Measurements from ENCODE around the gene MYOCOS. TPM values are rescaled to one million over a fixed set of nuclear protein-coding genes. Genes with fewer than 3 reads are reported as not detected.

MYOCOS gene
- total RNA-seq, 2 donors from 2014 or later: not detected

DNA sequence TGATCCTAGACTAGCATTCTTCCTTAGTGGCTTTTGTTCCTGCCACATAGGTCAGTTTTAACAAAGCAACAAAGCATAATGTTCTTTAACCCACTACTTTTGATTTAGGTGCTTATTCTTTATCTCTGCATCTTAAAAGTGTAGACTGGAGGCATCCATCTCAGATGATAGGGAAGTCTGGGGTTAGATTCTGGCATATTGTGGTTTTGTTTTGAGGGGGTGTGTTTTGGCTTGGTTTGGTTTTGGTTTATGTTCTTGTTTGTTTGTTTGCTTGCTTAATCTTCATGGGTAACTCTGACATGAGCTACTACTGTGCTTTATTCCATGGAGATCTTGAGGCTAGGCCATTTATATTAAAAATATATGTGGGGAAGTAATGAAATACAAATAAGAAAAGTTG lies 40.3 kb upstream of the MYOCOS start:
- peaks cover 85% of the 10 kb centered on the region for H3K36me3 ChIP-seq (ENCODE audit: control insufficient read depth, insufficient read depth, low read length)
- DNase-seq: no peak
- no peaks in the 10 kb centered on the region for H3K9me3 ChIP-seq (ENCODE audit: control insufficient read depth, low read length)
- Mint-ChIP-seq H3K36me3 (ENCODE audit: low read depth) (peaks cover 67% of the 10 kb centered on the region), H3K9me3 (no peaks in the 10 kb centered on the region), H3K27me3 (ENCODE audit: insufficient read depth) (no peaks in the 10 kb centered on the region), H3K4me3 (no peak overlapping the region), H3K27ac (no peak overlapping the region), H3K4me1 (no peaks in the 10 kb centered on the region)
- TF ChIP-seq, protein P1, sequence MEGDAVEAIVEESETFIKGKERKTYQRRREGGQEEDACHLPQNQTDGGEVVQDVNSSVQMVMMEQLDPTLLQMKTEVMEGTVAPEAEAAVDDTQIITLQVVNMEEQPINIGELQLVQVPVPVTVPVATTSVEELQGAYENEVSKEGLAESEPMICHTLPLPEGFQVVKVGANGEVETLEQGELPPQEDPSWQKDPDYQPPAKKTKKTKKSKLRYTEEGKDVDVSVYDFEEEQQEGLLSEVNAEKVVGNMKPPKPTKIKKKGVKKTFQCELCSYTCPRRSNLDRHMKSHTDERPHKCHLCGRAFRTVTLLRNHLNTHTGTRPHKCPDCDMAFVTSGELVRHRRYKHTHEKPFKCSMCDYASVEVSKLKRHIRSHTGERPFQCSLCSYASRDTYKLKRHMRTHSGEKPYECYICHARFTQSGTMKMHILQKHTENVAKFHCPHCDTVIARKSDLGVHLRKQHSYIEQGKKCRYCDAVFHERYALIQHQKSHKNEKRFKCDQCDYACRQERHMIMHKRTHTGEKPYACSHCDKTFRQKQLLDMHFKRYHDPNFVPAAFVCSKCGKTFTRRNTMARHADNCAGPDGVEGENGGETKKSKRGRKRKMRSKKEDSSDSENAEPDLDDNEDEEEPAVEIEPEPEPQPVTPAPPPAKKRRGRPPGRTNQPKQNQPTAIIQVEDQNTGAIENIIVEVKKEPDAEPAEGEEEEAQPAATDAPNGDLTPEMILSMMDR (conservative IDR thresholded peaks at IDR 0.05): no peak
- H3K4me3 ChIP-seq (ENCODE audit: low read length): no peak overlapping the region
- H3K27ac ChIP-seq (ENCODE audit: low read depth, low read length): no peak overlapping the region
- H3K4me1 ChIP-seq (ENCODE audit: control insufficient read depth, insufficient read depth, low read length): no peaks in the 10 kb centered on the region
- no peaks in the 10 kb centered on the region for H3K27me3 ChIP-seq (ENCODE audit: control insufficient read depth, insufficient read depth, low read length, poor library complexity, severe bottlenecking)
- no peak overlapping the region for H3K9ac ChIP-seq (ENCODE audit: extremely low read depth, low read length, poor library complexity, severe bottlenecking)

DNA sequence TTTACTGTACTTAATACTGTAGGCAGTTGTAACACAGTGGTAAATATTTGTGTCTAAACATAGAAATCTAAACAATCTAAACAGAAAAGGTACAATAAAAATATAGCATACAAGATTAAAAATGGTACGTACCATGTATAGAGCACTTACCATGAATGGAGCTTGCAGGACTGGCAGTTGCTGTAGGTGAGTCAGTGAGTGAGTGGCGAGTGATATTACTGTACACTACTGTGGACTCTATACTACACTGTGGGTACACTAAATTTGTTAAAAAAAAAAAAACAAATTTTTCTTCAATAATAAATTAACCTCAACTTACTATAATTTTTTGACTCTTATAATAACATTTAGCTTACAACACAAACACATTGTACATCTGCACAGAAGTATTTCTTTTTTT lies 39.5 kb upstream of the MYOCOS start:
- TF ChIP-seq, protein P1 (conservative IDR thresholded peaks at IDR 0.05): no peak
- no peaks in the 10 kb centered on the region for H3K4me1 Mint-ChIP-seq
- peaks cover 85% of the 10 kb centered on the region for H3K36me3 ChIP-seq (ENCODE audit: control insufficient read depth, insufficient read depth, low read length)
- no peak overlapping the region for H3K9ac ChIP-seq (ENCODE audit: extremely low read depth, low read length, poor library complexity, severe bottlenecking)
- DNase-seq: no peak
- WGBS, 2 experiments (ENCODE audit: insufficient coverage in 1 of 2, insufficient read length in 1 of 2): 96 to 100% methylated on average over 1 to 2 of the region's 2 CpGs
- H3K27ac ChIP-seq (ENCODE audit: low read depth, low read length): no peak overlapping the region
- H3K27ac Mint-ChIP-seq: no peak overlapping the region
- H3K4me1 ChIP-seq (ENCODE audit: control insufficient read depth, insufficient read depth, low read length): no peaks in the 10 kb centered on the region
- no peaks in the 10 kb centered on the region for H3K9me3 ChIP-seq (ENCODE audit: control insufficient read depth, low read length)
- no peaks in the 10 kb centered on the region for H3K27me3 ChIP-seq (ENCODE audit: control insufficient read depth, insufficient read depth, low read length, poor library complexity, severe bottlenecking)
- H3K9me3 Mint-ChIP-seq: no peaks in the 10 kb centered on the region
- H3K36me3 Mint-ChIP-seq (ENCODE audit: low read depth): peaks cover 66% of the 10 kb centered on the region
- no peak overlapping the region for H3K4me3 ChIP-seq (ENCODE audit: low read length)
- no peak overlapping the region for H3K4me3 Mint-ChIP-seq
- H3K27me3 Mint-ChIP-seq (ENCODE audit: insufficient read depth): no peaks in the 10 kb centered on the region

DNA sequence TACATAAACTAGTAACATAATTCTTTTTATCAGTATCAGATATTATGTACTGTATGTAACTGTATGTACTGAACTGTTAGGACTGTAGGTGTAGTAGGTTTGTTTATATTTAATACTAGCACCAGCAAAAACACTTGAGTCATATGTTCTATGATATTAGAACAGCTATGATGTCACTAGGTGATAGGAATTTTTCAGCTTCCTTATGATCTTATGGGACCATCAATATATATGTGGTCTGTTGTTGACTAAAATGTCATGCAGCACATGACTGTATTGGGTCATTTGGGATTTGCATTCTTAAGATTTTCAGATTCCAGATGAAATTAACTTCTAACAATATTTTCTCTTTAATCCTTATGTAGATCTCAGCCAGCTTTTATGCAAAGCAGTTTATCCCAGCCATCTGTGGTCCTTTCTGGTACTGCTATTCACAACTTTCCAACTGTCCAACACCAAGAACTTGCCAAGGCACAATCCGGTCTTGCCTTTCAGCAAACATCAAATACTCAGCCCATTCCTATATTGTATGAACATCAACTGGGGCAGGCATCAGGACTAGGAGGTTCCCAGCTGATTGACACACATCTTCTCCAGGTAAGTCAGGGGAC lies 38.3 kb upstream of the MYOCOS start:
- TF ChIP-seq, protein P1 (conservative IDR thresholded peaks at IDR 0.05): no peak
- H3K4me1 Mint-ChIP-seq: no peaks in the 10 kb centered on the region
- no peaks in the 10 kb centered on the region for H3K27me3 Mint-ChIP-seq (ENCODE audit: insufficient read depth)
- DNase-seq: no peak
- H3K27me3 ChIP-seq (ENCODE audit: control insufficient read depth, insufficient read depth, low read length, poor library complexity, severe bottlenecking): no peaks in the 10 kb centered on the region
- H3K4me3 Mint-ChIP-seq: no peak overlapping the region
- no peak overlapping the region for H3K4me3 ChIP-seq (ENCODE audit: low read length)
- no peaks in the 10 kb centered on the region for H3K9me3 ChIP-seq (ENCODE audit: control insufficient read depth, low read length)
- no peak overlapping the region for H3K9ac ChIP-seq (ENCODE audit: extremely low read depth, low read length, poor library complexity, severe bottlenecking)
- H3K27ac Mint-ChIP-seq: no peak overlapping the region
- H3K36me3 Mint-ChIP-seq (ENCODE audit: low read depth): peaks cover 64% of the 10 kb centered on the region
- H3K4me1 ChIP-seq (ENCODE audit: control insufficient read depth, insufficient read depth, low read length): no peaks in the 10 kb centered on the region
- peaks cover 86% of the 10 kb centered on the region for H3K36me3 ChIP-seq (ENCODE audit: control insufficient read depth, insufficient read depth, low read length)
- no peak overlapping the region for H3K27ac ChIP-seq (ENCODE audit: low read depth, low read length)
- 83 to 84% methylated on average over 1 of the region's 1 CpG for WGBS, 2 experiments (ENCODE audit: insufficient coverage in 1 of 2, insufficient read length in 1 of 2)
- H3K9me3 Mint-ChIP-seq: no peaks in the 10 kb centered on the region
